Measurements from ENCODE around the gene TBL1X. TPM values are rescaled to one million over a fixed set of nuclear protein-coding genes. Genes with fewer than 3 reads are reported as not detected.
A peak's percentile ranks its signal among the peaks of the same experiment; 100 is the strongest.

TBL1X gene
- total and polyA plus RNA-seq, 2 of the 13 experiments (the other 11 are each of a cell fraction or from before 2014, with no cell fraction given) = 17.6 to 19.9 TPM

DNA sequence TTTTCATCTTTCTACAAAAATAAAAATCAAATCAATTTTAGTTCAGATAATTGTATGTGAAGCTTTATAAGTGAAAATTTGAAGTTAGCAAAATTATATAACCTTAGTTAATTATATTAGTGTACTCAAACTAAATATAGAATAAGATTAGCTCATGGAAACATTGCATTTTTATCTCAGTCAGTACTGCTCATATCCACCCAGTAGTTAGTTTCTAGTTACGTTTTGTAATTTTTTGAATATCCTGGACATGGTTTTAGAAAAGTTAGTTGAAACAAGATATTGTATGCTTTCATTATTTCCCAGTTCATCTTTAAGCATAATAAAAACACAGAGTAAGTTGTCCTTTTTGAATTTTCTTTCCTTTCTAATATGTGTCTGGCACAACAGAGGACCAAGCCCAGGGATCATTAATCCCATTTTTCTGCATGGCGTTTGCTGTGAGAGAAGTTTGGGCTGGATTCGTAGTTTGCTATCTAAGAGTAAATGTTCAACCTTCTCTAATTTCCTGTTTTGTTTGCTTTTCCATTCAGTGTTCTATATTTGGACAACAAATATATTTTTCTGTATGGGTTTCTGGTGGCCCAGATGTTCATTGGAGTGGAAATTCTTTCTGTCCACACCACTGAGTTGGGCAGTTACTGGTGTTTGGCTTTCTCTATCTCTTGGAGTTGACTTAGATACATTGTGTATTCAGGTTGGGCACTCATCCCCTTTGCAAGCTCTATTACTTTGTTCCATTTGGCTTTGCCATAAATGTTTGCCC, 12.1 kb downstream of the TBL1X start (continued):
- TF ChIP-seq ZNF3 (CRISPR knock-in tag; IDR thresholded peaks at IDR 0.05) (no peak), SIX1 (CRISPR knock-in tag; IDR thresholded peaks at IDR 0.05; ENCODE audit: borderline replicate concordance) (peak; percentile 67; the same call in 1 of the 2 replicates), ZNF136 (CRISPR knock-in tag; IDR thresholded peaks at IDR 0.05; ENCODE audit: low read depth) (no peak), CSRNP2 (CRISPR knock-in tag; conservative IDR thresholded peaks at IDR 0.05; ENCODE audit: low read depth) (no peak), ONECUT2 (CRISPR knock-in tag; IDR thresholded peaks at IDR 0.05) (no peak)
- TF ChIP-seq, protein P1, sequence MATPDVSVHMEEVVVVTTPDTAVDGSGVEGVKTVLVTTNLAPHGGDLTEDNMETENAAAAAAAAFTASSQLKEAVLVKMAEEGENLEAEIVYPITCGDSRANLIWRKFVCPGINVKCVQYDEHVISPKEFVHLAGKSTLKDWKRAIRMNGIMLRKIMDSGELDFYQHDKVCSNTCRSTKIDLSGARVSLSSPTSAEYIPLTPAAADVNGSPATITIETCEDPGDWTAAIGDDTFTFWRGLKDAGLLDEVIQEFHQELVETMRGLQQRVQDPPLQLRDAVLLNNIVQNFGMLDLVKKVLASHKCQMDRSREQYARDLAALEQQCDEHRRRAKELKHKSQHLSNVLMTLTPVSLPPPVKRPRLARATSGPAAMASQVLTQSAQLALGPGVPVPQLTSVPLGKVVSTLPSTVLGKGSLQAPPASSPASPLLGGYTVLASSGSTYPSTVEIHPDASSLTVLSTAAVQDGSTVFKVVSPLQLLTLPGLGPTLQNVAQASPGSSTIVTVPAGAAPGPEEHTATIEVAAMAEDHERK (CRISPR knock-in tag; IDR thresholded peaks at IDR 0.05; ENCODE audit: low read depth) = no peak
- TF ChIP-seq, protein P2, sequence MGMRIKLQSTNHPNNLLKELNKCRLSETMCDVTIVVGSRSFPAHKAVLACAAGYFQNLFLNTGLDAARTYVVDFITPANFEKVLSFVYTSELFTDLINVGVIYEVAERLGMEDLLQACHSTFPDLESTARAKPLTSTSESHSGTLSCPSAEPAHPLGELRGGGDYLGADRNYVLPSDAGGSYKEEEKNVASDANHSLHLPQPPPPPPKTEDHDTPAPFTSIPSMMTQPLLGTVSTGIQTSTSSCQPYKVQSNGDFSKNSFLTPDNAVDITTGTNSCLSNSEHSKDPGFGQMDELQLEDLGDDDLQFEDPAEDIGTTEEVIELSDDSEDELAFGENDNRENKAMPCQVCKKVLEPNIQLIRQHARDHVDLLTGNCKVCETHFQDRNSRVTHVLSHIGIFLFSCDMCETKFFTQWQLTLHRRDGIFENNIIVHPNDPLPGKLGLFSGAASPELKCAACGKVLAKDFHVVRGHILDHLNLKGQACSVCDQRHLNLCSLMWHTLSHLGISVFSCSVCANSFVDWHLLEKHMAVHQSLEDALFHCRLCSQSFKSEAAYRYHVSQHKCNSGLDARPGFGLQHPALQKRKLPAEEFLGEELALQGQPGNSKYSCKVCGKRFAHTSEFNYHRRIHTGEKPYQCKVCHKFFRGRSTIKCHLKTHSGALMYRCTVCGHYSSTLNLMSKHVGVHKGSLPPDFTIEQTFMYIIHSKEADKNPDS (CRISPR knock-in tag; IDR thresholded peaks at IDR 0.05) = no peak
